HepG2 (cell line): ENCODE data around the gene MST1. TPM values are rescaled to one million over a fixed set of nuclear protein-coding genes. Genes with fewer than 3 reads are reported as not detected.

Experiments used
- ADNP ChIP-seq: sonication (generic); formaldehyde crosslinking; IDR thresholded peaks from 2 replicates; pipeline ENCODE4 v1.4.0; 2020; ENCODE audit warnings: missing genetic modification reagents
- KAT7 ChIP-seq: IDR thresholded peaks from 2 replicates; pipeline ENCODE4 v1.6.1; 2018; ENCODE audit warnings: borderline replicate concordance, missing compliant biosample characterization
- KDM5A ChIP-seq: fragments of 200-600 bp; sonication (generic); IDR thresholded peaks from 2 replicates; pipeline ENCODE4 v1.7.0; 2018; ENCODE audit warnings: antibody characterized with exemption, mild to moderate bottlenecking, low read length, borderline replicate concordance
- MBNL3 ChIP-seq: fragments of 250-450 bp; sonication (Bioruptor Pico); conservative IDR thresholded peaks from 2 replicates; pipeline ENCODE4 v1.8.0; 2022; ENCODE audit warnings: mild to moderate bottlenecking, inconsistent platforms
- NPAS2 ChIP-seq: sonication (generic); formaldehyde crosslinking; IDR thresholded peaks from 2 replicates; pipeline ENCODE4 v1.8.0; 2022; ENCODE audit warnings: mild to moderate bottlenecking, missing genetic modification reagents, borderline replicate concordance
- POGK ChIP-seq: sonication (generic); formaldehyde crosslinking; conservative IDR thresholded peaks from 2 replicates; pipeline ENCODE4 v1.8.0; 2022; ENCODE audit warnings: mild to moderate bottlenecking, moderate library complexity, missing genetic modification reagents
- RXRB ChIP-seq: IDR thresholded peaks from 2 replicates; pipeline ENCODE4 v1.6.1; 2016; ENCODE audit warnings: borderline replicate concordance, missing genetic modification reagents, missing compliant biosample characterization
- SP140L ChIP-seq: sonication (generic); formaldehyde crosslinking; IDR thresholded peaks from 2 replicates; pipeline ENCODE4 v1.4.0; 2020; ENCODE audit warnings: missing genetic modification reagents, borderline replicate concordance
- ZNF180 ChIP-seq: sonication (generic); formaldehyde crosslinking; IDR thresholded peaks from 2 replicates; pipeline ENCODE4 v1.4.0; 2020; ENCODE audit warnings: low read depth, missing genetic modification reagents, borderline replicate concordance
- ZNF3 ChIP-seq: IDR thresholded peaks from 2 replicates; pipeline ENCODE4 v1.7.0; 2017; ENCODE audit warnings: inconsistent platforms
- ZNF563 ChIP-seq: sonication (generic); formaldehyde crosslinking; IDR thresholded peaks from 2 replicates; pipeline ENCODE4 v1.8.0; 2022; ENCODE audit warnings: mild to moderate bottlenecking, moderate library complexity, missing genetic modification reagents
- ZNF629 ChIP-seq: sonication (generic); formaldehyde crosslinking; conservative IDR thresholded peaks from 2 replicates; pipeline ENCODE4 v1.5.0; 2020; ENCODE audit warnings: missing genetic modification reagents
- polyA plus RNA-seq, 8 experiments: library from polyadenylated mRNA; depleted of rRNA in 3 of 8; stranded (reverse) in 7 of 8; unstranded in 1 of 8; fragments of >200 nt; fragmentation: Illumina TruSeq in 4 of 8; extraction: Trizol in 4 of 8; gene quantifications; 2 replicates each; pipeline versions ENCODE4 v1.2.1 to v1.2.3, GENCODE V29; 2011 to 2016; ENCODE audit warnings: low read depth in 4 of 8, missing spikeins in 1 of 8, mixed read lengths in 1 of 8; ENCODE audit not compliant: insufficient read depth in 1 of 8
- total RNA-seq, 5 experiments: library from RNA; depleted of rRNA; stranded (reverse); fragments of >200 nt; fragmentation: Illumina TruSeq; extraction: Trizol; gene quantifications; 2 replicates each; pipeline ENCODE4 v1.2.3, GENCODE V29; 2016; ENCODE audit warnings: low read depth in 1 of 5
- TF ChIP-seq, protein P1 (sequence below): sonication (generic); formaldehyde crosslinking; IDR thresholded peaks from 2 replicates; pipeline ENCODE4 v1.5.0; 2020; ENCODE audit warnings: mild to moderate bottlenecking, missing genetic modification reagents, borderline replicate concordance
- TF ChIP-seq, protein P2 (sequence below), 2 experiments: sonication (generic) in 1 of 2; formaldehyde crosslinking in 1 of 2; IDR thresholded peaks; 2 replicates each; pipeline versions ENCODE4 v1.4.0 to v1.6.1; 2018 to 2020; ENCODE audit warnings: missing genetic modification reagents in 2 of 2, borderline replicate concordance in 1 of 2, low read depth in 1 of 2, mild to moderate bottlenecking in 1 of 2, missing biosample characterization in 1 of 2

MST1 gene
- total and polyA plus RNA-seq, 2 of the 13 experiments (the other 11 are each of a cell fraction or from before 2014, with no cell fraction given) = 189 to 452 TPM

- TF ChIP-seq, protein P1, sequence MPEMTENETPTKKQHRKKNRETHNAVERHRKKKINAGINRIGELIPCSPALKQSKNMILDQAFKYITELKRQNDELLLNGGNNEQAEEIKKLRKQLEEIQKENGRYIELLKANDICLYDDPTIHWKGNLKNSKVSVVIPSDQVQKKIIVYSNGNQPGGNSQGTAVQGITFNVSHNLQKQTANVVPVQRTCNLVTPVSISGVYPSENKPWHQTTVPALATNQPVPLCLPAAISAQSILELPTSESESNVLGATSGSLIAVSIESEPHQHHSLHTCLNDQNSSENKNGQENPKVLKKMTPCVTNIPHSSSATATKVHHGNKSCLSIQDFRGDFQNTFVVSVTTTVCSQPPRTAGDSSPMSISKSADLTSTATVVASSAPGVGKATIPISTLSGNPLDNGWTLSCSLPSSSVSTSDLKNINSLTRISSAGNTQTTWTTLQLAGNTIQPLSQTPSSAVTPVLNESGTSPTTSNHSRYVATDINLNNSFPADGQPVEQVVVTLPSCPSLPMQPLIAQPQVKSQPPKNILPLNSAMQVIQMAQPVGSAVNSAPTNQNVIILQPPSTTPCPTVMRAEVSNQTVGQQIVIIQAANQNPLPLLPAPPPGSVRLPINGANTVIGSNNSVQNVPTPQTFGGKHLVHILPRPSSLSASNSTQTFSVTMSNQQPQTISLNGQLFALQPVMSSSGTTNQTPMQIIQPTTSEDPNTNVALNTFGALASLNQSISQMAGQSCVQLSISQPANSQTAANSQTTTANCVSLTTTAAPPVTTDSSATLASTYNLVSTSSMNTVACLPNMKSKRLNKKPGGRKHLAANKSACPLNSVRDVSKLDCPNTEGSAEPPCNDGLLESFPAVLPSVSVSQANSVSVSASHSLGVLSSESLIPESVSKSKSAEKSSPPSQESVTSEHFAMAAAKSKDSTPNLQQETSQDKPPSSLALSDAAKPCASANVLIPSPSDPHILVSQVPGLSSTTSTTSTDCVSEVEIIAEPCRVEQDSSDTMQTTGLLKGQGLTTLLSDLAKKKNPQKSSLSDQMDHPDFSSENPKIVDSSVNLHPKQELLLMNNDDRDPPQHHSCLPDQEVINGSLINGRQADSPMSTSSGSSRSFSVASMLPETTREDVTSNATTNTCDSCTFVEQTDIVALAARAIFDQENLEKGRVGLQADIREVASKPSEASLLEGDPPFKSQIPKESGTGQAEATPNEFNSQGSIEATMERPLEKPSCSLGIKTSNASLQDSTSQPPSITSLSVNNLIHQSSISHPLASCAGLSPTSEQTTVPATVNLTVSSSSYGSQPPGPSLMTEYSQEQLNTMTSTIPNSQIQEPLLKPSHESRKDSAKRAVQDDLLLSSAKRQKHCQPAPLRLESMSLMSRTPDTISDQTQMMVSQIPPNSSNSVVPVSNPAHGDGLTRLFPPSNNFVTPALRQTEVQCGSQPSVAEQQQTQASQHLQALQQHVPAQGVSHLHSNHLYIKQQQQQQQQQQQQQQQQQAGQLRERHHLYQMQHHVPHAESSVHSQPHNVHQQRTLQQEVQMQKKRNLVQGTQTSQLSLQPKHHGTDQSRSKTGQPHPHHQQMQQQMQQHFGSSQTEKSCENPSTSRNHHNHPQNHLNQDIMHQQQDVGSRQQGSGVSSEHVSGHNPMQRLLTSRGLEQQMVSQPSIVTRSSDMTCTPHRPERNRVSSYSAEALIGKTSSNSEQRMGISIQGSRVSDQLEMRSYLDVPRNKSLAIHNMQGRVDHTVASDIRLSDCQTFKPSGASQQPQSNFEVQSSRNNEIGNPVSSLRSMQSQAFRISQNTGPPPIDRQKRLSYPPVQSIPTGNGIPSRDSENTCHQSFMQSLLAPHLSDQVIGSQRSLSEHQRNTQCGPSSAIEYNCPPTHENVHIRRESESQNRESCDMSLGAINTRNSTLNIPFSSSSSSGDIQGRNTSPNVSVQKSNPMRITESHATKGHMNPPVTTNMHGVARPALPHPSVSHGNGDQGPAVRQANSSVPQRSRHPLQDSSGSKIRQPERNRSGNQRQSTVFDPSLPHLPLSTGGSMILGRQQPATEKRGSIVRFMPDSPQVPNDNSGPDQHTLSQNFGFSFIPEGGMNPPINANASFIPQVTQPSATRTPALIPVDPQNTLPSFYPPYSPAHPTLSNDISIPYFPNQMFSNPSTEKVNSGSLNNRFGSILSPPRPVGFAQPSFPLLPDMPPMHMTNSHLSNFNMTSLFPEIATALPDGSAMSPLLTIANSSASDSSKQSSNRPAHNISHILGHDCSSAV (CRISPR knock-in tag) = no peak
- TF ChIP-seq KAT7 (CRISPR knock-in tag) (peak; percentile 89; the same call in 1 of the 2 replicates), SP140L (CRISPR knock-in tag) (no peak), NPAS2 (CRISPR knock-in tag) (no peak), ZNF3 (CRISPR knock-in tag) (no peak), MBNL3 (CRISPR knock-in tag) (no peak), RXRB (CRISPR knock-in tag) (no peak; the same call in 1 of the 2 replicates), KDM5A (peak; percentile 84), ZNF563 (no peak), POGK (peak; percentile 67), ADNP (CRISPR knock-in tag) (no peak), ZNF180 (CRISPR knock-in tag) (peak; percentile 3; the same call in 1 of the 2 replicates), ZNF629 (no peak)
- TF ChIP-seq, protein P2, sequence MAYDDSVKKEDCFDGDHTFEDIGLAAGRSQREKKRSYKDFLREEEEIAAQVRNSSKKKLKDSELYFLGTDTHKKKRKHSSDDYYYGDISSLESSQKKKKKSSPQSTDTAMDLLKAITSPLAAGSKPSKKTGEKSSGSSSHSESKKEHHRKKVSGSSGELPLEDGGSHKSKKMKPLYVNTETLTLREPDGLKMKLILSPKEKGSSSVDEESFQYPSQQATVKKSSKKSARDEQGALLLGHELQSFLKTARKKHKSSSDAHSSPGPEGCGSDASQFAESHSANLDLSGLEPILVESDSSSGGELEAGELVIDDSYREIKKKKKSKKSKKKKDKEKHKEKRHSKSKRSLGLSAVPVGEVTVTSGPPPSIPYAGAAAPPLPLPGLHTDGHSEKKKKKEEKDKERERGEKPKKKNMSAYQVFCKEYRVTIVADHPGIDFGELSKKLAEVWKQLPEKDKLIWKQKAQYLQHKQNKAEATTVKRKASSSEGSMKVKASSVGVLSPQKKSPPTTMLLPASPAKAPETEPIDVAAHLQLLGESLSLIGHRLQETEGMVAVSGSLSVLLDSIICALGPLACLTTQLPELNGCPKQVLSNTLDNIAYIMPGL (CRISPR knock-in tag; IDR thresholded peaks at IDR 0.05; ENCODE audit: borderline replicate concordance in 1 of 2, low read depth in 1 of 2) = peak; percentile 63 to 75
Measured at GRCh38 chr3:49723628-49724551, 34.6 kb upstream of the MST1 start, which contains the start of gene GMPPB (continued).
